Osteocyte (in vitro differentiated cells): ENCODE measurements around the gene FGD4. TPM values are rescaled to one million over a fixed set of nuclear protein-coding genes. Genes with fewer than 3 reads are reported as not detected.
"Not testable (repeated sequence)": the region's sequence is repeated elsewhere in the genome, so short reads cannot be mapped to it uniquely, and the experiment has no call there.

Source experiments
- DNase-seq: peaks from one replicate; pipeline ENCODE4 v3.0.0; 2021; ENCODE audit warnings: mixed read lengths; ENCODE audit not compliant: unreplicated experiment; ENCODE audit errors: extremely low spot score
- H3K27ac Mint-ChIP-seq: one replicate; pipeline ENCODE4 v1.8.0; 2021; ENCODE audit warnings: mild to moderate bottlenecking, mixed read lengths; ENCODE audit not compliant: unreplicated experiment
- H3K27me3 Mint-ChIP-seq: one replicate; pipeline ENCODE4 v1.8.0; 2021; ENCODE audit warnings: mixed read lengths; ENCODE audit not compliant: unreplicated experiment
- H3K36me3 Mint-ChIP-seq: one replicate; pipeline ENCODE4 v1.8.0; 2021; ENCODE audit warnings: mixed read lengths; ENCODE audit not compliant: unreplicated experiment
- H3K4me1 Mint-ChIP-seq: one replicate; pipeline ENCODE4 v1.8.0; 2021; ENCODE audit warnings: mixed read lengths; ENCODE audit not compliant: unreplicated experiment
- H3K4me3 Mint-ChIP-seq: one replicate; pipeline ENCODE4 v1.8.0; 2021; ENCODE audit warnings: mild to moderate bottlenecking, moderate library complexity, mixed read lengths; ENCODE audit not compliant: unreplicated experiment
- H3K9me3 Mint-ChIP-seq: one replicate; pipeline ENCODE4 v1.8.0; 2021; ENCODE audit warnings: mixed read lengths; ENCODE audit not compliant: unreplicated experiment
- total RNA-seq: library from RNA; stranded (reverse); gene quantifications from 2 replicates; pipeline ENCODE4 v1.2.1, GENCODE V29; 2021
- TF ChIP-seq, protein P1 (sequence below): fragments of 200-600 bp; sonication (generic); IDR thresholded peaks from 2 replicates; pipeline ENCODE4 v1.5.0; 2021; ENCODE audit warnings: antibody characterized with exemption, mild to moderate bottlenecking, moderate library complexity

FGD4 gene
- total RNA-seq, 1 donor from 2014 or later: 8.0 TPM

GRCh38 chr12:32507942-32508320 lies 108.6 kb downstream of the FGD4 start:
- peaks cover 3% of the 10 kb centered on the region for H3K4me1 Mint-ChIP-seq
- no peak for DNase-seq
- no peak overlapping the region for H3K27ac Mint-ChIP-seq
- no peaks in the 10 kb centered on the region for H3K9me3 Mint-ChIP-seq
- no peak overlapping the region for H3K4me3 Mint-ChIP-seq
- H3K27me3 Mint-ChIP-seq: no peaks in the 10 kb centered on the region
- TF ChIP-seq, protein P1, sequence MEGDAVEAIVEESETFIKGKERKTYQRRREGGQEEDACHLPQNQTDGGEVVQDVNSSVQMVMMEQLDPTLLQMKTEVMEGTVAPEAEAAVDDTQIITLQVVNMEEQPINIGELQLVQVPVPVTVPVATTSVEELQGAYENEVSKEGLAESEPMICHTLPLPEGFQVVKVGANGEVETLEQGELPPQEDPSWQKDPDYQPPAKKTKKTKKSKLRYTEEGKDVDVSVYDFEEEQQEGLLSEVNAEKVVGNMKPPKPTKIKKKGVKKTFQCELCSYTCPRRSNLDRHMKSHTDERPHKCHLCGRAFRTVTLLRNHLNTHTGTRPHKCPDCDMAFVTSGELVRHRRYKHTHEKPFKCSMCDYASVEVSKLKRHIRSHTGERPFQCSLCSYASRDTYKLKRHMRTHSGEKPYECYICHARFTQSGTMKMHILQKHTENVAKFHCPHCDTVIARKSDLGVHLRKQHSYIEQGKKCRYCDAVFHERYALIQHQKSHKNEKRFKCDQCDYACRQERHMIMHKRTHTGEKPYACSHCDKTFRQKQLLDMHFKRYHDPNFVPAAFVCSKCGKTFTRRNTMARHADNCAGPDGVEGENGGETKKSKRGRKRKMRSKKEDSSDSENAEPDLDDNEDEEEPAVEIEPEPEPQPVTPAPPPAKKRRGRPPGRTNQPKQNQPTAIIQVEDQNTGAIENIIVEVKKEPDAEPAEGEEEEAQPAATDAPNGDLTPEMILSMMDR: no peak
- H3K36me3 Mint-ChIP-seq: no peaks in the 10 kb centered on the region

DNA sequence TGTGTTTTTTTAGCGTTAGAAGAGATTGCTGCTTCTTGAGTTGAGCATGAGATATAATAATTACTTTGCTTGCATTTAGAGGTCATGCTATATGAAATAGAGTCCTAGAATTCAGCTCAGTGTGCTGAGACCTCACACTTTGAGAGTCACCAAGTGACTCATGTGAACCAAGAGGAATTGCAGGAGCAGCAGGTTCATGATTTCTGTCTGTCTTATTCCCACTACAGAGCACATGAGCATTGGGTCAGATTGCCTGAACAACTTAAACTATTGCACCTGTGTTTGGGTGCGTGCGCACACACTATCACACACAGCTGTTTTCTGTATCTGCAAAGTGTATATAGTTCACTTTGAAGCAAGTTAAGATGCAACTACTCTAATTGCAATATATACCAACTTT lies 109.3 kb downstream of the FGD4 start:
- H3K27me3 Mint-ChIP-seq: peaks cover 5% of the 10 kb centered on the region
- DNase-seq: no peak
- H3K4me3 Mint-ChIP-seq: no peak overlapping the region
- no peaks in the 10 kb centered on the region for H3K36me3 Mint-ChIP-seq
- no peak overlapping the region for H3K27ac Mint-ChIP-seq
- TF ChIP-seq, protein P1: no peak
- H3K4me1 Mint-ChIP-seq: no peaks in the 10 kb centered on the region
- no peaks in the 10 kb centered on the region for H3K9me3 Mint-ChIP-seq

DNA sequence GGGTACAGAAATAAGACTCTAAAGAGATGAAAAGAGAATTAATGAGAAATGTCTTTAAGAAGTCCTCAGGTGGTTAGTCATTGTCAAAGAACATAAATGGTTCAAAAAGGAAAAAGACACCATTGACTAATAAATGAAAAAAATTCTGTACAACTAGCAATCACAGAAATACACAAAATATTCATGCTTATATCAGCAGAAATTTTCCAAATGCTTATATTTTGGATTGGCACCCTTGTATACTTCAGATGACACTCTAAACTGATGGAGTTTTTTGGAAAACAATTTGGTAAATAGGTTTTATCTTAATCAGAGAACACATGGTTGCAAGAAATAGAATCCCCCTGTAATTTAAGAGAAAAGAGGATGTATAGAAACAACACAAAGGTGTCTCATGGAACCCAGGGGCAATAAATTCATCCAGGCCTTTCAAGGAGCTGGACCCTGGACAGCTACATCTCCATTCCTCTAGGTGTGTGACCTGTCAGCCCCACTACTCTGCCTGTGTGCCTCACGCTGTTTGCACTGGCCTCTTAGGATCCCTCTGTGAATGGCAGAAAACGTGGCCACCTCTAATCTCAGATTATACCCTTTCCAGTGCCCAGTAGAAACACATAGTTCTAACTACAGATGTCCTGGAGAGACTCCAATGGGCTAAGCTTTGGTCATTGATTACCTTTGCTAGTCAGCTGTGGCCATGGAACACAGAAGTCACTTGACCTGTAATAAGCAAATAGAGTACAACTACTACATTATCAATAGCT lies 110.2 kb downstream of the FGD4 start:
- no peak overlapping the region for H3K27ac Mint-ChIP-seq
- H3K36me3 Mint-ChIP-seq: no peaks in the 10 kb centered on the region
- H3K4me3 Mint-ChIP-seq: no peak overlapping the region
- peaks cover 5% of the 10 kb centered on the region for H3K27me3 Mint-ChIP-seq
- no peak for DNase-seq
- H3K9me3 Mint-ChIP-seq: no peaks in the 10 kb centered on the region
- TF ChIP-seq, protein P1: no peak
- H3K4me1 Mint-ChIP-seq: no peaks in the 10 kb centered on the region

- DNase-seq, H3K36me3 Mint-ChIP-seq, H3K4me1 Mint-ChIP-seq, H3K27ac Mint-ChIP-seq, H3K4me3 Mint-ChIP-seq, H3K9me3 Mint-ChIP-seq, H3K27me3 Mint-ChIP-seq: not testable (repeated sequence)
Observed at GRCh38 chr12:32511976-32512375, 112.6 kb downstream of the FGD4 start.

- DNase-seq: no peak
- no peak overlapping the region for H3K4me3 Mint-ChIP-seq
- TF ChIP-seq, protein P1: no peak
- no peaks in the 10 kb centered on the region for H3K9me3 Mint-ChIP-seq
- peaks cover 5% of the 10 kb centered on the region for H3K27me3 Mint-ChIP-seq
- no peak overlapping the region for H3K27ac Mint-ChIP-seq
- no peaks in the 10 kb centered on the region for H3K4me1 Mint-ChIP-seq
- no peaks in the 10 kb centered on the region for H3K36me3 Mint-ChIP-seq
Observed at GRCh38 chr12:32512379-32512778, 113.0 kb downstream of the FGD4 start.
